Dendritic cell treated with granulocyte-macrophage colony-stimulating factor and Interleukin-4, amounts not matched to agents 40 ng/mL and 50 ng/mL, for 4 days (primary cell): ENCODE results near the gene MAPK8IP3.

ENCODE experiments used
- H3K27ac Mint-ChIP-seq: one replicate; pipeline ENCODE4 v1.8.0; 2022; ENCODE audit warnings: mild to moderate bottlenecking, mixed read lengths
- H3K27me3 Mint-ChIP-seq: one replicate; pipeline ENCODE4 v1.8.0; 2022; ENCODE audit warnings: mild to moderate bottlenecking, mixed read lengths
- H3K36me3 Mint-ChIP-seq: one replicate; pipeline ENCODE4 v1.8.0; 2022; ENCODE audit warnings: low read depth, mixed read lengths
- H3K4me1 Mint-ChIP-seq: one replicate; pipeline ENCODE4 v1.8.0; 2022; ENCODE audit warnings: low read depth, mixed read lengths
- H3K4me3 Mint-ChIP-seq: one replicate; pipeline ENCODE4 v1.8.0; 2022; ENCODE audit warnings: mild to moderate bottlenecking, moderate library complexity, mixed read lengths
- H3K9me3 Mint-ChIP-seq: one replicate; pipeline ENCODE4 v1.8.0; 2022; ENCODE audit warnings: mixed read lengths
- intact Hi-C: fragments of 100-400 bp; cut with micrococcal nuclease; formaldehyde crosslinking; loops from one replicate; pipeline ENCODE4 v1.15.0; 2022

Gene MAPK8IP3

DNA sequence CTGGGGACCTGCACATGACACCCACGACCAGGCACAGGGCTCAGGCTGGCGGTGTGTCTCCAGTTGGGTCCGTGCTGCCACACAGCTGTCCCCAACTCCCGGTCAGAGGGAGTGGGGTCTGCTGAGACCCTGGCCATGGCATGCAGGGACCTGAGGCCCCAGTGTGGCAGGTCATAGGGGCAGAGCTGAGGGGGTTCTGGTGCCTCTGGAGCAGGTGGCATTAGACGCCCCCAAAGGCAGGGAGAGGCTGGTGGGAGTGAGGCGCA, 81.0 kb downstream of the MAPK8IP3 start:
- Mint-ChIP-seq H3K9me3 (no peaks in the 10 kb centered on the region), H3K36me3 (peaks cover 79% of the 10 kb centered on the region), H3K4me1 (peaks cover 19% of the 10 kb centered on the region), H3K4me3 (no peak overlapping the region), H3K27ac (no peak overlapping the region), H3K27me3 (no peaks in the 10 kb centered on the region)
- intact Hi-C loops = no loop called here

GRCh38 chr16:1787322-1788094, 81.5 kb downstream of the MAPK8IP3 start:
- Mint-ChIP-seq H3K9me3 (no peaks in the 10 kb centered on the region), H3K27ac (no peak overlapping the region)
- intact Hi-C loops = no loop called here

DNA sequence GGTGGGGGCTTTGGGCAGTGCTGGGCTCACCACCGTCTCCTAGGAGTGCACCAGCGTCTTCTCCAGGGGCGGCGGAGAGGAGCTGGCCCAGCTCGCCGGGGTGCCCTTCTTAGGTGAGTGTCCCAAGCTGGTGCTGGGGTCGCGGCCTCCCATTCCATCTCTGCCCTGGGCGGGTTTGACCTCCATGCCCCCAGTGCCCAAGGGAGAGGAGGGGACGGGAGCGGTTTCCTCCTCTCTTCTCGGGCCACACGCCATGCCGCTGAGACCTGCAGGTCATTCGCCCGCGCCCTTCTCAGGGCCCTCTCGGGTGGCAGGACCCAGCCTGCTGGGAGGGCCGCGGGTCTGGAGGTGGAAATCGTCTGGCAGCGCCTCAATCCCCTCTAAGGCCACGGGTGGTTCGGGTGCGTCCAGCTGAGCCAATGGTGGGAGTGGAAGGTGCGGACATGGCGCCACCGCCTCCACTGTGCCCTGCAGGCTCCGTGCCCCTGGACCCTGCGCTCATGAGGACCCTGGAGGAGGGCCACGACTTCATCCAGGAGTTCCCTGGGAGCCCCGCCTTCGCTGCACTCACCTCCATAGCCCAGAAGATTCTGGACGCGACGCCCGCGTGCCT, 82.2 kb downstream of the MAPK8IP3 start:
- Mint-ChIP-seq H3K4me1 (peaks cover 18% of the 10 kb centered on the region), H3K27ac (no peak overlapping the region), H3K9me3 (no peaks in the 10 kb centered on the region), H3K27me3 (no peaks in the 10 kb centered on the region), H3K4me3 (no peak overlapping the region), H3K36me3 (peaks cover 80% of the 10 kb centered on the region)
- intact Hi-C loops = no loop called here

More at GRCh38 chr16:1787322-1788094, 81.5 kb downstream of the MAPK8IP3 start:
- Mint-ChIP-seq H3K36me3 (peaks cover 79% of the 10 kb centered on the region), H3K4me3 (no peak overlapping the region), H3K4me1 (peaks cover 19% of the 10 kb centered on the region), H3K27me3 (no peaks in the 10 kb centered on the region)

DNA sequence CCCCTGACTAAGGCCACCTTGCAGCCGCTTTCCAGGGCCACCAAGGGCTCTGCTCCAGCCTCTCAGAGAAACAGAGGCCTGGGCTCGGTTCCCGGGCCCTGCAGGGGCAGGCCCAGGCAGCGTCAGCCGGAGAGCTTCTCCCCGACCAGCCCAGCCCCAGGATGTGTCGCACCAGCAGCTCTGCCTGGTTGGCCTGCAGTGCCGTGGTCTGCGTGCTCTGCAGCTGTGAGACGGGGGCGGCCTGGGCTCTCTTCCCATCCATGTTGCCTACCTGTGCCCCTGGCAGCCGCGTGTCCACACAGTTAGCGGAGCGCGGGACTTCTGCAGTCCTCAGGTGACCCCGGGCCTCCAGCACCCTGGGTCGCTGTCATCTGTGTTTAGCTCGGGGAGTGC, 82.7 kb downstream of the MAPK8IP3 start:
- H3K36me3 Mint-ChIP-seq = peaks cover 80% of the 10 kb centered on the region
- no peak overlapping the region for H3K27ac Mint-ChIP-seq
- H3K27me3 Mint-ChIP-seq = no peaks in the 10 kb centered on the region
- intact Hi-C loops = no loop called here
- H3K4me1 Mint-ChIP-seq = peaks cover 13% of the 10 kb centered on the region
- H3K9me3 Mint-ChIP-seq = no peaks in the 10 kb centered on the region
- H3K4me3 Mint-ChIP-seq = no peak overlapping the region

DNA sequence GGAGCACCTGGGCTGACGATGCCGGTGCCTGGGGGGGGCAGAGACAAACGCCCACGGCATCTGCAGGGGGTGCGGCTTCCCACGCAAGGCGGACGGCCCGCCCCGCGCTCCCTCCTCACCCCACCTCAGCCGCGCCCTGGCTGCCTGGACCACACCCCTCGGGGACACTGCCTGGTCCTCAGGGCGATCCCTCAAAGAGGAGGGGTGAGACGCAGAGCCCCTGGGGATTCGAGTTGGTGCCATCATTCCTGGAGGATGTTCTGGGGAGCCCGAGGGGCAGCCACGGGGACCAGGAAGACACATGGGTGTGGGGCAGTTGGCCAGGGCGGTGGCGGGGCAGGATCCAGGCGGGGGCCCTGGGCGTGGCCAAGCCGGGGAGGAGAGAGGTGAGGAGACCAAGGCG, 83.6 kb downstream of the MAPK8IP3 start:
- Mint-ChIP-seq H3K36me3 (peaks cover 80% of the 10 kb centered on the region), H3K4me3 (no peak overlapping the region), H3K9me3 (no peaks in the 10 kb centered on the region), H3K27ac (no peak overlapping the region), H3K27me3 (no peaks in the 10 kb centered on the region), H3K4me1 (peaks cover 5% of the 10 kb centered on the region)
- intact Hi-C loops = no loop called here

DNA sequence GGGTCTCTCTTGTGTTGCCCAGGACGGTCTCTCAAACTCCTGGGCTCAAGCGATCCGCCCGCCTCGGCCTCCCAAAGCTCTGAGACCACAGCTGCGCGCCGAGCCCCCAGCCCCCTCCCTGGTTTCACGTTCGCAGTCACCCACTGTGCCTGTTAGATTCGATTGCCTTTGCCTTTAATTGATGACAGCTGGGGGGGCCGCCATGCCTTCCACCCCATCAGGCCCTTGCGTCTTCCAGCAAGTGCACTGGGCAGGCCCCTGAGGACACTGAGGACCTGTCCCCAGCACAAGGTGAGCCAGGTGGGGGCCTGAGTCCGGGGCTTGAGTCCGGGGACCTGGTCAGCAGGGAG, 84.2 kb downstream of the MAPK8IP3 start:
- H3K27ac Mint-ChIP-seq = no peak overlapping the region
- H3K4me3 Mint-ChIP-seq = no peak overlapping the region
- H3K36me3 Mint-ChIP-seq = peaks cover 76% of the 10 kb centered on the region
- intact Hi-C loops = no loop called here
- H3K27me3 Mint-ChIP-seq = no peaks in the 10 kb centered on the region
- H3K4me1 Mint-ChIP-seq = peaks cover under 1% of the 10 kb centered on the region
- H3K9me3 Mint-ChIP-seq = no peaks in the 10 kb centered on the region

- intact Hi-C loops = no loop called here
- no peaks in the 10 kb centered on the region for H3K4me1 Mint-ChIP-seq
- H3K4me3 Mint-ChIP-seq = no peak overlapping the region
- H3K36me3 Mint-ChIP-seq = peaks cover 71% of the 10 kb centered on the region
- no peaks in the 10 kb centered on the region for H3K9me3 Mint-ChIP-seq
- no peaks in the 10 kb centered on the region for H3K27me3 Mint-ChIP-seq
- H3K27ac Mint-ChIP-seq = no peak overlapping the region
Measured at GRCh38 chr16:1790611-1791255, 84.7 kb downstream of the MAPK8IP3 start.

- Mint-ChIP-seq H3K27ac (no peak overlapping the region), H3K4me1 (no peaks in the 10 kb centered on the region), H3K4me3 (no peak overlapping the region), H3K27me3 (no peaks in the 10 kb centered on the region), H3K9me3 (no peaks in the 10 kb centered on the region), H3K36me3 (peaks cover 64% of the 10 kb centered on the region)
- intact Hi-C loops = no loop called here
Measured at GRCh38 chr16:1791256-1791942, 85.4 kb downstream of the MAPK8IP3 start.

- H3K9me3 Mint-ChIP-seq = no peaks in the 10 kb centered on the region
- intact Hi-C loops = no loop called here
- H3K36me3 Mint-ChIP-seq = peaks cover 56% of the 10 kb centered on the region
- H3K27ac Mint-ChIP-seq = no peak overlapping the region
- no peak overlapping the region for H3K4me3 Mint-ChIP-seq
- no peaks in the 10 kb centered on the region for H3K27me3 Mint-ChIP-seq
- H3K4me1 Mint-ChIP-seq = no peaks in the 10 kb centered on the region
Measured at GRCh38 chr16:1791943-1792812, 86.2 kb downstream of the MAPK8IP3 start.

GRCh38 chr16:1792836-1793577, 87.0 kb downstream of the MAPK8IP3 start:
- Mint-ChIP-seq H3K27me3 (no peaks in the 10 kb centered on the region), H3K27ac (no peak overlapping the region), H3K4me3 (no peak overlapping the region), H3K4me1 (no peaks in the 10 kb centered on the region), H3K36me3 (peaks cover 48% of the 10 kb centered on the region), H3K9me3 (no peaks in the 10 kb centered on the region)
- intact Hi-C loops = no loop called here

GRCh38 chr16:1793578-1794220, 87.7 kb downstream of the MAPK8IP3 start, which contains the start of gene IGFALS:
IGFALS (minus strand) TSS chr16:1793705; CDS start chr16:1793652, 53 bp downstream.
- Mint-ChIP-seq H3K36me3 (peaks cover 41% of the 10 kb centered on the region), H3K9me3 (peaks cover 2% of the 10 kb centered on the region), H3K4me3 (no peak within 1 kb of the TSS), H3K27ac (no peak within 1 kb of the TSS), H3K27me3 (no peaks in the 10 kb centered on the region), H3K4me1 (no peaks in the 10 kb centered on the region)
- intact Hi-C loops = no loop called here

- Mint-ChIP-seq H3K27ac (no peak overlapping the region), H3K9me3 (peaks cover 8% of the 10 kb centered on the region)
Measured at GRCh38 chr16:1794221-1794871, 88.4 kb downstream of the MAPK8IP3 start.

More at GRCh38 chr16:1794221-1794871, 88.4 kb downstream of the MAPK8IP3 start:
- intact Hi-C loops = no loop called here
- Mint-ChIP-seq H3K36me3 (peaks cover 35% of the 10 kb centered on the region), H3K4me3 (no peak overlapping the region), H3K27me3 (no peaks in the 10 kb centered on the region), H3K4me1 (no peaks in the 10 kb centered on the region)
